Astrocyte of the cerebellum (primary cell): Measurements from ENCODE around the gene EMID1.

Experiments
- DNase-seq: peaks from one replicate; pipeline ENCODE4 v3.0.0-alpha.2; 2011; ENCODE audit warnings: low read depth
- H3K4me3 ChIP-seq: 2 replicates; pipeline ENCODE4 v1.5.1; 2011; ENCODE audit warnings: mild to moderate bottlenecking, low read depth, low read length, moderate library complexity
- in situ Hi-C: cut with HindIII; loops from 2 replicates; pipeline ENCODE4 v1.10.0; 2017; ENCODE audit warnings: low sequenced_read_pairs
- TF ChIP-seq, protein P1 (sequence below): IDR thresholded peaks from 2 replicates; pipeline ENCODE4 v1.5.1; 2012; ENCODE audit warnings: low read length, low read depth, moderate library complexity, mild to moderate bottlenecking; ENCODE audit errors: missing control alignments

The EMID1 gene

DNA sequence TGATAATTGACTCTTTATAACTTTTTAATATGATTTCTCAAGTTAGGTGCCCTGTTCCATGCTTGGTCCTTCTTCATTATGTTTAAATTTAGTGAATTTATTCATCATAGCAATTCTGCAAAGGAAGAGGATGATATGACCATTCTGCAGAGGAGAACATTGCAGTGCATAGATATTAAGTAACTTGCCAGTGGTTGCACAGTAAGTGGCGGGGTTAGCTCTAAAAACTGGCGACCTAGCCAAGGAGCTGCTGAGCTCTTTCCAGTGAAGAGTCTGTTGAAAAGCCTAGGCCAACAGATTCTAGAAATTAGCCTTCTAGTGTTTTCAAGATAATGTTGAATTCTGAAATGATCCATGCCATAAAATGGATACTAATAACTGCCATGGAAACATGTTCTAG lies 66.9 kb downstream of the EMID1 start:
- TF ChIP-seq, protein P1, sequence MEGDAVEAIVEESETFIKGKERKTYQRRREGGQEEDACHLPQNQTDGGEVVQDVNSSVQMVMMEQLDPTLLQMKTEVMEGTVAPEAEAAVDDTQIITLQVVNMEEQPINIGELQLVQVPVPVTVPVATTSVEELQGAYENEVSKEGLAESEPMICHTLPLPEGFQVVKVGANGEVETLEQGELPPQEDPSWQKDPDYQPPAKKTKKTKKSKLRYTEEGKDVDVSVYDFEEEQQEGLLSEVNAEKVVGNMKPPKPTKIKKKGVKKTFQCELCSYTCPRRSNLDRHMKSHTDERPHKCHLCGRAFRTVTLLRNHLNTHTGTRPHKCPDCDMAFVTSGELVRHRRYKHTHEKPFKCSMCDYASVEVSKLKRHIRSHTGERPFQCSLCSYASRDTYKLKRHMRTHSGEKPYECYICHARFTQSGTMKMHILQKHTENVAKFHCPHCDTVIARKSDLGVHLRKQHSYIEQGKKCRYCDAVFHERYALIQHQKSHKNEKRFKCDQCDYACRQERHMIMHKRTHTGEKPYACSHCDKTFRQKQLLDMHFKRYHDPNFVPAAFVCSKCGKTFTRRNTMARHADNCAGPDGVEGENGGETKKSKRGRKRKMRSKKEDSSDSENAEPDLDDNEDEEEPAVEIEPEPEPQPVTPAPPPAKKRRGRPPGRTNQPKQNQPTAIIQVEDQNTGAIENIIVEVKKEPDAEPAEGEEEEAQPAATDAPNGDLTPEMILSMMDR: no peak
- in situ Hi-C loops: loop anchor here (5.0 kb wide), 1 partner anchor 75 kb away; no protein-coding TSS in a partner anchor
- DNase-seq: no peak
- H3K4me3 ChIP-seq: no peak overlapping the region

DNA sequence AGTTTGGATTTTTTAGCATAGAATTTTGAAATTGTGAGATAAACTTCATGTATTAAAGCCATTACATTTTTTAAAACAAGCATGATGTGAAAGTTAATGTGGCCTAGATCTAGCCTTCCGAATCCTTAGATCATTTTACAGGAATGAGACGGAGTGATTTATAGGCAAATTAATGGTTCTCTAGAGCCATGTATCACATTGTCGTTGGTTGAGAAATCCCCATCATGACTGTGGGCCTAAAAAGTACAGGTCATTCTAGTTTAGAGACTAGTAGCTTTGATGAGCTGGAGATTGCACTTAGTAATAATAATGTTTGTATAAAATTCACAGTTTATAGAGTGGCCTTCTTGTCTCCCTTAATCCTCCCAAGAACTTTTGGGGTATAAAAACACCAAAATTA lies 69.5 kb downstream of the EMID1 start:
- no peak overlapping the region for H3K4me3 ChIP-seq
- in situ Hi-C loops: no loop called here
- DNase-seq: no peak
- TF ChIP-seq, protein P1: no peak

DNA sequence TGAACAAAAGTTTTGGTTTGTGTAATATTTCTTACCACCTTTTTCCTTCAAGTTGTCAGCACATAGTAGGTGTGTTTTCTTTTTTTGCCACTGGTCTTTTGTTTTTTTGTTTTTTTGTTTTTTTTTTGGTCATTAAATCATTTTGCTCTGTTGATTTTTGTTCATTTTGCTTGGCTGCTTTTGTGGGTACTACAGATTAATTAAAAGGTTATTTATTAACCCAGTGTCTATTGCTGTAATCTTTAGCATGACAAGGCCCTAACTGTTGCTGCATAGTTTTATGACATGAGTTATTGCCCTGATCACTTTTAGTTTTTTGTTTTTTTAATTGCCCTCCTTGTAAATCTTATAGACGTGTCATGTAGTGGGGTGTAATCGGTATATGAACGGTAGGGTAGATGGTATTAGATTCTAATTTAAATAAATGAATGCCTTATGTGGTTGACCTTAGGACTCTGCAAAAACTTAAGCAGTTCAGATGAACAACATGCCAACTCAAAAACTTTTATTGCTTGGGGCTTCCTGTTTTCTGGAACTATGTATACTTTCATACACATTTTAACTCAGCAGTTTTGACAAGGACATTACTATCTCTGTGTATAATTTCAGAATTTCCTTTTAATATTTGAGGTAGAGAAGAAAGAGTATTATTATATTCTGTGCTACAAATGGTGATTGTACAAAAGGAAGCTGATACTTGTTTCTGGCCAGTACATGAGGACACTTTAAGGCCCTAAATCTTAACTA lies 70.3 kb downstream of the EMID1 start:
- H3K4me3 ChIP-seq: no peak overlapping the region
- TF ChIP-seq, protein P1: no peak
- DNase-seq: no peak
- in situ Hi-C loops: no loop called here

DNA sequence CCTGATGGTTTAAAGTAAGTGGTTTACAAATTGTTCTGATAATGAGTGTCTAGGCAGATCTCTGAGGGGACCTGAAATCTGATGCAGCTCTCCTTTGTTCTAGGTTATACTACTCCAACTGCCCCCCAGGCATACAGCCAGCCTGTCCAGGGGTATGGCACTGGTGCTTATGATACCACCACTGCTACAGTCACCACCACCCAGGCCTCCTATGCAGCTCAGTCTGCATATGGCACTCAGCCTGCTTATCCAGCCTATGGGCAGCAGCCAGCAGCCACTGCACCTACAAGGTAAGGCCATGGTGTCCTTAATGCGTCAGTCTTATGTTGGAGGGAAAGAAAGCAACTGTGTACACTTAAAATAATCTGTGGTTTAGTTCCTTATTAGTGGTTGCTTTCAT lies 72.2 kb downstream of the EMID1 start:
- no peak for DNase-seq
- TF ChIP-seq, protein P1: no peak
- in situ Hi-C loops: no loop called here
- no peak overlapping the region for H3K4me3 ChIP-seq

DNA sequence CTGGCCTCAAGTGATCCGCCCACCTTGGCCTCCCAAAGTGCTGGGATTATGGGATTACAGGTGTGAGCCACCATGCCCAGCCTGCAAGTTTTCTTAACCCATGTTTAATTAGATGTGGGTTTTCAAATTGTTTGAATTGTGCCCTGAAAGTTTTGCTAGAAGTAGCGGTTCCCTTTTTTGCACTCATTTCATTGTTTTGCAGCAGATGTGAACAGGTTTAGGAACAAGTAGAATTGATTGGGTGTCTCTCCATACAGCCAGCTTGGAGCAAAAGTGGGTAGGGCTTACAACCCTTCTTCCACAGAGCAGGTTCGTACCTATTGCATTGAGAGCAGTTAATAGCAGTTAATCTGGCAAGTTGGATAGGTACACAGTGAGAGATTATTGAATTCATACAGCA lies 78.5 kb downstream of the EMID1 start:
- TF ChIP-seq, protein P1: no peak
- H3K4me3 ChIP-seq: no peak overlapping the region
- no peak for DNase-seq
- in situ Hi-C loops: no loop called here

DNA sequence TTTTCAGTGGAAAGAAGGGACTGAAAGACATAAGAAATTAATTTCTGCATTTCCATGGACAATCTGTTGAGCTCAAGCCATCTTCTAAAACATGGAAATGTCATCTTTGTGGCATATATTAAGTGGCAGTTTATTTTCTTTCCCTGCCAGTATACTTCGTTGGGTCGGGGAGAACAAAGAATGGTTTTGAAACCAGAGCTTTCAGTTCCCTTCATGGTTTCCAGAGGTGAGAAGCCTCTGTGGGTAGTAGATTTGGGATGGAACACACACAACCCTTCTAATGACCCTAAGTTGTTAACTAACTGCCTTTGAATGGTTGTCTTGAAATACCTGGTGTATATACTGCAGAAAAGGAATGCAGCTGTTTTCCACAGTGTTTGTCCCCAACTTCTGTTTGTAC lies 83.1 kb downstream of the EMID1 start:
- TF ChIP-seq, protein P1: no peak
- in situ Hi-C loops: no loop called here
- DNase-seq: no peak
- no peak overlapping the region for H3K4me3 ChIP-seq
